Measurements from ENCODE around the gene TPGS2. TPM values are rescaled to one million over a fixed set of nuclear protein-coding genes. Genes with fewer than 3 reads are reported as not detected.

TPGS2 gene
- total RNA-seq, 1 donor from 2014 or later: 65.2 TPM

GRCh38 chr18:36830158-36830495, 1.3 kb upstream of the TPGS2 start:
- intact Hi-C loops (cut with DNase I): no loop called here

GRCh38 chr18:36829362-36830157, 758 bp upstream of the TPGS2 start:
- TF ChIP-seq CTCF (IDR thresholded peaks at IDR 0.05): no peak
- Histone ChIP-seq H3K9me3 (no peaks in the 10 kb centered on the region), H3K4me3 (peak overlapping the region; percentile 89), H3K36me3 (no peaks in the 10 kb centered on the region), H3K27ac (peak overlapping the region; percentile 87), H3K4me1 (peaks cover 23% of the 10 kb centered on the region), H3K27me3 (ENCODE audit: low read depth) (no peaks in the 10 kb centered on the region)
- intact Hi-C loops (cut with DNase I): no loop called here
- ATAC-seq: peak; percentile 26 to 31
- DNase-seq: no peak

More at GRCh38 chr18:36830158-36830495, 1.3 kb upstream of the TPGS2 start:
- no peaks in the 10 kb centered on the region for H3K9me3 ChIP-seq
- H3K36me3 ChIP-seq: peaks cover under 1% of the 10 kb centered on the region
- H3K27ac ChIP-seq: no peak overlapping the region
- H3K27me3 ChIP-seq (ENCODE audit: low read depth): no peaks in the 10 kb centered on the region
- H3K4me3 ChIP-seq: peak overlapping the region; percentile 89
- peaks cover 23% of the 10 kb centered on the region for H3K4me1 ChIP-seq
- no peak for TF ChIP-seq CTCF (IDR thresholded peaks at IDR 0.05)
- DNase-seq: no peak
- no peak for ATAC-seq

- Histone ChIP-seq H3K9me3 (no peaks in the 10 kb centered on the region), H3K27me3 (ENCODE audit: low read depth) (no peaks in the 10 kb centered on the region), H3K4me1 (peaks cover 23% of the 10 kb centered on the region), H3K36me3 (no peaks in the 10 kb centered on the region), H3K4me3 (peak overlapping the region; percentile 89), H3K27ac (peak overlapping the region; percentile 87)
- TF ChIP-seq CTCF (IDR thresholded peaks at IDR 0.05): no peak
- ATAC-seq (peak; percentile 9 to 13), DNase-seq (no peak)
- intact Hi-C loops (cut with DNase I): no loop called here
Observed at GRCh38 chr18:36828157-36828629, 609 bp downstream of the TPGS2 start.

- Histone ChIP-seq H3K27ac (no peak overlapping the region), H3K9me3 (no peaks in the 10 kb centered on the region), H3K4me3 (no peak overlapping the region), H3K4me1 (peaks cover 23% of the 10 kb centered on the region), H3K27me3 (ENCODE audit: low read depth) (no peaks in the 10 kb centered on the region), H3K36me3 (no peaks in the 10 kb centered on the region)
- no peak for DNase-seq
- ATAC-seq: no peak
- no peak for TF ChIP-seq CTCF (IDR thresholded peaks at IDR 0.05)
- intact Hi-C loops (cut with DNase I): no loop called here
Observed at GRCh38 chr18:36826556-36826955, 2.2 kb downstream of the TPGS2 start.

- Histone ChIP-seq H3K9me3 (no peaks in the 10 kb centered on the region), H3K27me3 (ENCODE audit: low read depth) (no peaks in the 10 kb centered on the region), H3K36me3 (no peaks in the 10 kb centered on the region), H3K4me3 (no peak overlapping the region), H3K27ac (no peak overlapping the region), H3K4me1 (peaks cover 21% of the 10 kb centered on the region)
- ATAC-seq: no peak
- intact Hi-C loops (cut with DNase I): no loop called here
- TF ChIP-seq CTCF (IDR thresholded peaks at IDR 0.05): no peak
- DNase-seq: no peak
Observed at GRCh38 chr18:36825526-36825925, 3.3 kb downstream of the TPGS2 start.

Measured in lower lobe of right lung (tissue), 2 donors.